A549 (cell line): ENCODE results near the gene TIGD2. TPM values are rescaled to one million over a fixed set of nuclear protein-coding genes. Genes with fewer than 3 reads are reported as not detected.

Experiments
- ATAC-seq, 2 experiments: fragments of 200-7000 bp in 1 of 2; fragments of >200 bp in 1 of 2; cut with Nextera tagmentation in 1 of 2; cut with Tn5 transposase in 1 of 2; 3 replicates each; pipeline versions ENCODE4 v1.8.0 to v1.9.1; 2018 to 2020; ENCODE audit warnings: mild to moderate bottlenecking in 1 of 2, moderate library complexity in 1 of 2
- CTCF ChIA-PET: fragments of 300-600 bp; sonication (Branson Sonifier 250); formaldehyde crosslinking; extraction: SDS; loops from one replicate; lab custom pipeline; 2021; ENCODE audit warnings: antibody characterized with exemption, inconsistent platforms; lab: Yijun Ruan, JAX
- POLR2A ChIA-PET: fragments of 350-600 bp; formaldehyde crosslinking; extraction: SDS; loops from one replicate; lab custom pipeline; 2021; ENCODE audit warnings: antibody characterized with exemption, inconsistent platforms; lab: Yijun Ruan, JAX
- DNase-seq, 2 experiments: peaks; one replicate each; pipeline versions ENCODE4 v3.0.0 to v3.0.0-alpha.2; 2011 to 2016; ENCODE audit warnings: low read depth in 1 of 2, low spot score in 1 of 2
- FAIRE-seq: peaks from 2 replicates; lab custom pipeline; 2011; peaks lifted over from hg19 to GRCh38; lab: Jason Lieb, UNC
- H3K27ac ChIP-seq, 2 experiments: fragments of >200 bp; sonication (Bioruptor Twin); formaldehyde crosslinking; 3 replicates each; pipeline ENCODE4 v1.5.1; 2016 to 2017
- H3K4me1 ChIP-seq: fragments of >200 bp; sonication (Bioruptor Twin); formaldehyde crosslinking; 3 replicates; pipeline ENCODE4 v1.6.1; 2016
- H3K4me2 ChIP-seq: fragments of >200 bp; sonication (Bioruptor Twin); formaldehyde crosslinking; 3 replicates; pipeline ENCODE4 v1.6.1; 2016
- H3K4me3 ChIP-seq: fragments of >200 bp; sonication (Bioruptor Twin); formaldehyde crosslinking; 3 replicates; pipeline ENCODE4 v1.5.1; 2016
- H3K9me3 ChIP-seq: fragments of >200 bp; sonication (Bioruptor Twin); formaldehyde crosslinking; 3 replicates; pipeline ENCODE4 v1.6.1; 2016
- CBX2 ChIP-seq: fragments of 200-600 bp; sonication (generic); IDR thresholded peaks from 2 replicates; pipeline ENCODE4 v1.6.1; 2016; ENCODE audit warnings: low read depth, mild to moderate bottlenecking, borderline replicate concordance
- CEBPB ChIP-seq, 2 experiments: fragments of >200 bp in 1 of 2; sonication (Bioruptor Twin) in 1 of 2; formaldehyde crosslinking in 1 of 2; IDR thresholded peaks; 2 replicates each; pipeline ENCODE4 v1.6.1; 2012 to 2016
- CHD2 ChIP-seq: fragments of 150-350 bp; IDR thresholded peaks from 2 replicates; pipeline ENCODE4 v1.6.1; 2014; ENCODE audit warnings: low read length; ENCODE audit not compliant: partially characterized antibody
- CHD4 ChIP-seq: fragments of 200-600 bp; sonication (generic); IDR thresholded peaks from 2 replicates; pipeline ENCODE4 v1.6.1; 2016; ENCODE audit warnings: antibody characterized with exemption, mild to moderate bottlenecking, borderline replicate concordance
- EHF ChIP-seq: fragments of 250-450 bp; sonication (Bioruptor Pico); IDR thresholded peaks from 2 replicates; pipeline ENCODE4 v1.5.0; 2020; ENCODE audit warnings: mild to moderate bottlenecking
- FOSB ChIP-seq: fragments of 250-450 bp; sonication (Bioruptor Pico); IDR thresholded peaks from 2 replicates; pipeline ENCODE4 v1.5.0; 2020; ENCODE audit warnings: mild to moderate bottlenecking, moderate library complexity
- FOSL2 ChIP-seq, 2 experiments: fragments of 450-650 bp in 1 of 2; fragments of >200 bp in 1 of 2; sonication (Bioruptor Twin) in 1 of 2; formaldehyde crosslinking; IDR thresholded peaks; 2 replicates each; pipeline versions ENCODE4 v1.5.0 to v1.6.1; 2016 to 2020; ENCODE audit warnings: mild to moderate bottlenecking in 1 of 2, moderate library complexity in 1 of 2
- HEYL ChIP-seq: fragments of 250-450 bp; sonication (Bioruptor Pico); IDR thresholded peaks from 2 replicates; pipeline ENCODE4 v1.8.0; 2021; ENCODE audit warnings: mild to moderate bottlenecking, moderate library complexity
- KDM5A ChIP-seq: fragments of 200-600 bp; sonication (generic); IDR thresholded peaks from 2 replicates; pipeline ENCODE4 v1.6.1; 2016; ENCODE audit warnings: antibody characterized with exemption, mild to moderate bottlenecking
- MAFK ChIP-seq: fragments of 450-650 bp; IDR thresholded peaks from 2 replicates; pipeline ENCODE4 v1.6.1; 2014; ENCODE audit not compliant: partially characterized antibody
- NFE2L2 ChIP-seq: fragments of 150-350 bp; conservative IDR thresholded peaks from 2 replicates; pipeline ENCODE4 v1.6.1; 2014; ENCODE audit warnings: low read length
- NPAS2 ChIP-seq: fragments of 250-450 bp; sonication (Bioruptor Pico); IDR thresholded peaks from 2 replicates; pipeline ENCODE4 v1.8.0; 2022; ENCODE audit warnings: mild to moderate bottlenecking, moderate library complexity, borderline replicate concordance
- PHF8 ChIP-seq: fragments of 200-600 bp; sonication (generic); IDR thresholded peaks from 2 replicates; pipeline ENCODE4 v1.6.1; 2016; ENCODE audit warnings: low read depth, mild to moderate bottlenecking, antibody characterized with exemption, moderate library complexity, borderline replicate concordance
- POLR2AphosphoS2 ChIP-seq: conservative IDR thresholded peaks from 2 replicates; pipeline ENCODE4 v1.6.1; 2012; ENCODE audit warnings: low read length, improper control_type of control experiment, inconsistent platforms
- RAD21 ChIP-seq, 2 experiments: fragments of >200 bp in 1 of 2; sonication (Bioruptor Twin) in 1 of 2; formaldehyde crosslinking in 1 of 2; IDR thresholded peaks in 1 of 2; conservative IDR thresholded peaks in 1 of 2; 2 replicates in 1 of 2; 3 replicates in 1 of 2; pipeline ENCODE4 v1.6.1; 2012 to 2018; ENCODE audit warnings: inconsistent platforms in 1 of 2
- RCOR1 ChIP-seq: fragments of 150-350 bp; IDR thresholded peaks from 2 replicates; pipeline ENCODE4 v1.6.1; 2014; ENCODE audit warnings: antibody characterized with exemption, low read length, low read depth
- RFX5 ChIP-seq: fragments of 450-650 bp; IDR thresholded peaks from 2 replicates; pipeline ENCODE4 v1.7.1; 2014; ENCODE audit warnings: antibody characterized with exemption, mild to moderate bottlenecking, moderate library complexity
- SMC3 ChIP-seq: fragments of >200 bp; sonication (Bioruptor Twin); formaldehyde crosslinking; IDR thresholded peaks from 3 replicates; pipeline ENCODE4 v1.6.1; 2018; ENCODE audit warnings: inconsistent platforms
- SREBF2 ChIP-seq: fragments of 450-650 bp; IDR thresholded peaks from 2 replicates; pipeline ENCODE4 v1.6.1; 2014; ENCODE audit warnings: mild to moderate bottlenecking, moderate library complexity
- TP53 ChIP-seq: fragments of 250-450 bp; sonication (Bioruptor Pico); IDR thresholded peaks from 2 replicates; pipeline ENCODE4 v1.5.0; 2021; ENCODE audit warnings: mild to moderate bottlenecking, moderate library complexity
- ZFP36 ChIP-seq: fragments of 450-650 bp; IDR thresholded peaks from 2 replicates; pipeline ENCODE4 v1.6.1; 2014; ENCODE audit warnings: borderline replicate concordance; ENCODE audit not compliant: partially characterized antibody
- ZNF302 ChIP-seq: fragments of 250-450 bp; sonication (Bioruptor Pico); IDR thresholded peaks from 2 replicates; pipeline ENCODE4 v1.9.0; 2021; ENCODE audit warnings: inconsistent platforms, mild to moderate bottlenecking, moderate library complexity
- WGBS: methylation state at CpG from one replicate; pipeline ENCODE4 v1.1.6; 2017; ENCODE audit errors: missing lambda C conversion rate; 5-methylcytosine and 5-hydroxymethylcytosine counted together
- polyA plus RNA-seq, 4 experiments: library from polyadenylated mRNA; depleted of rRNA in 3 of 4; stranded (reverse); fragments of >200 nt; fragmentation: RNase III in 1 of 4; extraction: RNeasy Plus Mini Kit Qiagen cat#74134 plus additional on column Dnase treatment in 1 of 4; gene quantifications; 2 replicates in 3 of 4; 3 replicates in 1 of 4; pipeline ENCODE4 v1.2.3, GENCODE V29; 2011 to 2017
- TF ChIP-seq, protein P1 (sequence below): fragments of 450-650 bp; IDR thresholded peaks from 2 replicates; pipeline ENCODE4 v1.6.1; 2014; ENCODE audit warnings: antibody characterized with exemption
- TF ChIP-seq, protein P2 (sequence below): IDR thresholded peaks from 2 replicates; pipeline ENCODE4 v1.6.1; 2012; ENCODE audit warnings: low read depth, borderline replicate concordance
- TF ChIP-seq, protein P3 (sequence below): fragments of >200 bp; sonication (Bioruptor Twin); formaldehyde crosslinking; IDR thresholded peaks from 3 replicates; pipeline ENCODE4 v1.6.1; 2016
- TF ChIP-seq, protein P4 (sequence below): fragments of 250-450 bp; sonication (Bioruptor Pico); IDR thresholded peaks from 2 replicates; pipeline ENCODE4 v1.5.0; 2020; ENCODE audit warnings: low read depth, mild to moderate bottlenecking, moderate library complexity

Gene TIGD2
- polyA plus RNA-seq, 2 of the 4 experiments (the other 2 are of a cell fraction), result 6.6 to 10.7 TPM

GRCh38 chr4:89110986-89111832 is at the start of gene TIGD2 (continued):
- TF ChIP-seq, protein P1, sequence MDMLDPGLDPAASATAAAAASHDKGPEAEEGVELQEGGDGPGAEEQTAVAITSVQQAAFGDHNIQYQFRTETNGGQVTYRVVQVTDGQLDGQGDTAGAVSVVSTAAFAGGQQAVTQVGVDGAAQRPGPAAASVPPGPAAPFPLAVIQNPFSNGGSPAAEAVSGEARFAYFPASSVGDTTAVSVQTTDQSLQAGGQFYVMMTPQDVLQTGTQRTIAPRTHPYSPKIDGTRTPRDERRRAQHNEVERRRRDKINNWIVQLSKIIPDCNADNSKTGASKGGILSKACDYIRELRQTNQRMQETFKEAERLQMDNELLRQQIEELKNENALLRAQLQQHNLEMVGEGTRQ, result no peak
- TF ChIP-seq, protein P2, sequence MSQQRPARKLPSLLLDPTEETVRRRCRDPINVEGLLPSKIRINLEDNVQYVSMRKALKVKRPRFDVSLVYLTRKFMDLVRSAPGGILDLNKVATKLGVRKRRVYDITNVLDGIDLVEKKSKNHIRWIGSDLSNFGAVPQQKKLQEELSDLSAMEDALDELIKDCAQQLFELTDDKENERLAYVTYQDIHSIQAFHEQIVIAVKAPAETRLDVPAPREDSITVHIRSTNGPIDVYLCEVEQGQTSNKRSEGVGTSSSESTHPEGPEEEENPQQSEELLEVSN, result peak; percentile 94
- TF ChIP-seq, protein P3, sequence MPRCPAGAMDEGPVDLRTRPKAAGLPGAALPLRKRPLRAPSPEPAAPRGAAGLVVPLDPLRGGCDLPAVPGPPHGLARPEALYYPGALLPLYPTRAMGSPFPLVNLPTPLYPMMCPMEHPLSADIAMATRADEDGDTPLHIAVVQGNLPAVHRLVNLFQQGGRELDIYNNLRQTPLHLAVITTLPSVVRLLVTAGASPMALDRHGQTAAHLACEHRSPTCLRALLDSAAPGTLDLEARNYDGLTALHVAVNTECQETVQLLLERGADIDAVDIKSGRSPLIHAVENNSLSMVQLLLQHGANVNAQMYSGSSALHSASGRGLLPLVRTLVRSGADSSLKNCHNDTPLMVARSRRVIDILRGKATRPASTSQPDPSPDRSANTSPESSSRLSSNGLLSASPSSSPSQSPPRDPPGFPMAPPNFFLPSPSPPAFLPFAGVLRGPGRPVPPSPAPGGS, result 0 out of 3 replicates have a peak, but pooled peaks have one; percentile 40
- TF ChIP-seq CHD2 (no peak), EHF (no peak), MAFK (no peak), CEBPB (IDR thresholded peaks at IDR 0.05) (no peak), SMC3 (peak; percentile 66), KDM5A (no peak), NPAS2 (CRISPR knock-in tag) (no peak), ZFP36 (no peak), NFE2L2 (no peak), CHD4 (no peak), ZNF302 (CRISPR knock-in tag) (no peak), HEYL (CRISPR knock-in tag) (no peak), CBX2 (no peak), FOSB (CRISPR knock-in tag) (no peak), PHF8 (peak; percentile 36; the same call in 1 of the 2 replicates), RFX5 (no peak), RCOR1 (no peak), SREBF2 (no peak), RAD21 (conservative IDR thresholded peaks at IDR 0.05 in 1 of 2, IDR thresholded peaks at IDR 0.05 in 1 of 2) (peak; percentile 33 to 66), FOSL2 (IDR thresholded peaks at IDR 0.05) (no peak), FOSL2 (CRISPR knock-in tag; IDR thresholded peaks at IDR 0.05) (no peak), TP53 (CRISPR knock-in tag) (no peak), POLR2AphosphoS2 (no peak)
- TF ChIP-seq, protein P4, sequence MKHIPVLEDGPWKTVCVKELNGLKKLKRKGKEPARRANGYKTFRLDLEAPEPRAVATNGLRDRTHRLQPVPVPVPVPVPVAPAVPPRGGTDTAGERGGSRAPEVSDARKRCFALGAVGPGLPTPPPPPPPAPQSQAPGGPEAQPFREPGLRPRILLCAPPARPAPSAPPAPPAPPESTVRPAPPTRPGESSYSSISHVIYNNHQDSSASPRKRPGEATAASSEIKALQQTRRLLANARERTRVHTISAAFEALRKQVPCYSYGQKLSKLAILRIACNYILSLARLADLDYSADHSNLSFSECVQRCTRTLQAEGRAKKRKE (CRISPR knock-in tag), result no peak

- no peak for TF ChIP-seq FOSB (CRISPR knock-in tag)
- TF ChIP-seq NPAS2 (CRISPR knock-in tag), result no peak
- TF ChIP-seq KDM5A, result no peak
Observed at GRCh38 chr4:89064848-89065247, 46.5 kb upstream of the TIGD2 start.

More at GRCh38 chr4:89064848-89065247, 46.5 kb upstream of the TIGD2 start:
- no peaks in the 10 kb centered on the region for H3K9me3 ChIP-seq
- no peak overlapping the region for H3K4me3 ChIP-seq
- POLR2A ChIA-PET, result no interaction called here
- WGBS, result 86% methylated on average over 3 of the region's 3 CpGs
- DNase-seq (no peak), FAIRE-seq (no peak), ATAC-seq (no peak)
- CTCF ChIA-PET, result interaction anchor here (0.9 kb wide), 1 partner anchor 359 kb away, joined by 3 read pairs; no protein-coding TSS in a partner anchor
- no peaks in the 10 kb centered on the region for H3K4me1 ChIP-seq
- no peak overlapping the region for H3K4me2 ChIP-seq
- H3K27ac ChIP-seq, result no peak overlapping the region
